Placental pericyte (primary cell): ENCODE results near the gene CAMKV. TPM values are rescaled to one million over a fixed set of nuclear protein-coding genes. Genes with fewer than 3 reads are reported as not detected.

ENCODE experiments used
- small RNA-seq: library from RNA; depleted of rRNA; stranded (forward); fragments of <200 nt; gene quantifications from one replicate; pipeline ENCODE3, GENCODE V24; 2012; ENCODE audit warnings: low replicate concordance
- total RNA-seq: library from RNA; depleted of rRNA; stranded (reverse); fragments of >200 nt; gene quantifications from 2 replicates; pipeline ENCODE4 v1.2.3, GENCODE V29; 2012

Gene CAMKV
- total RNA-seq = not detected in 2 replicates

GRCh38 chr3:49869525-49870126, at the start of gene CAMKV:
Gene CAMKV, minus strand, starts transcription at chr3:49869906. Its CDS starts 7,518 bp downstream, at chr3:49862388.

GRCh38 chr3:49903451-49904424, 34.0 kb upstream of the CAMKV start, which contains the start of gene MST1R:
Gene MST1R, minus strand, starts transcription at chr3:49903873. Its CDS starts 264 bp downstream, at chr3:49903609.

GRCh38 chr3:49856181-49857005, 13.3 kb downstream of the CAMKV start, which contains the start of gene TRAIP:
Gene TRAIP, minus strand, starts transcription at chr3:49856564. Its CDS starts 111 bp downstream, at chr3:49856453.

GRCh38 chr3:49813497-49814174, 56.1 kb downstream of the CAMKV start, which contains the start of gene UBA7:
Gene UBA7, minus strand, starts transcription at chr3:49813953. Its CDS starts 166 bp downstream, at chr3:49813787.

Small RNAs within 50 kb of the gene (small RNA-seq; reads per million reads assigned to genes)
- not detected for gene RN7SL217P

Other genes starting within 250 kb of the CAMKV start
- gene APEH, start 195.6 kb downstream of the CAMKV start, total RNA-seq = 102 and 155 TPM in 2 replicates
- gene MST1, start 180.4 kb downstream of the CAMKV start, total RNA-seq = 5.7 and 5.9 TPM in 2 replicates
- gene RNF123, start 180.3 kb downstream of the CAMKV start, total RNA-seq = 34.8 and 39.7 TPM in 2 replicates
- gene AMIGO3, start 150.2 kb downstream of the CAMKV start, total RNA-seq = 2.1 and 2.4 TPM in 2 replicates
- gene GMPPB, start 146.0 kb downstream of the CAMKV start, total RNA-seq = 63.6 and 132 TPM in 2 replicates
- gene IP6K1, start 83.4 kb downstream of the CAMKV start, total RNA-seq = 50.3 and 52.1 TPM in 2 replicates
- gene CDHR4, start 70.0 kb downstream of the CAMKV start, total RNA-seq = not detected in 2 replicates
- 4.4 and 4.6 TPM in 2 replicates for gene INKA1, start 66.6 kb downstream of the CAMKV start, total RNA-seq
- gene UBA7, start 56.0 kb downstream of the CAMKV start, total RNA-seq = 27.9 and 44.2 TPM in 2 replicates
- gene TRAIP, start 13.3 kb downstream of the CAMKV start, total RNA-seq = 0.66 and 8.2 TPM in 2 replicates
- 0.43 and 1.3 TPM in 2 replicates for gene MST1R, start 34.0 kb upstream of the CAMKV start, total RNA-seq
- gene MON1A, start 59.9 kb upstream of the CAMKV start, total RNA-seq = 7.7 and 20.5 TPM in 2 replicates
- gene RBM6, start 70.2 kb upstream of the CAMKV start, total RNA-seq = 45.4 and 48.4 TPM in 2 replicates
- gene RBM5, start 219.0 kb upstream of the CAMKV start, total RNA-seq = 118 and 167 TPM in 2 replicates